Endothelial cell of umbilical vein (primary cell): ENCODE measurements around the gene ACP2. TPM values are rescaled to one million over a fixed set of nuclear protein-coding genes. Genes with fewer than 3 reads are reported as not detected.

ENCODE experiments used
- BruUV-seq: library from RNA; stranded (reverse); fragments of 400-500 nt; replicated peaks from 2 replicates; lab custom pipeline; 2021; lab: Mats Ljungman, UMichigan
- CTCF ChIA-PET: fragments of 300-600, 350-600 bp; sonication (Branson Sonifier 250); formaldehyde crosslinking; loops from one replicate; lab custom pipeline; 2021; ENCODE audit warnings: antibody characterized with exemption, inconsistent platforms; lab: Charles Lee
- POLR2A ChIA-PET: fragments of 300-600, 350-600 bp; sonication (Branson Sonifier 250); formaldehyde crosslinking; loops from one replicate; lab custom pipeline; 2021; ENCODE audit warnings: antibody characterized with exemption, inconsistent platforms; lab: Charles Lee
- DNase-seq: peaks from one replicate; pipeline ENCODE4 v3.0.0-alpha.2; 2011; ENCODE audit warnings: low read depth, low spot score
- FAIRE-seq: peaks from 2 replicates; lab custom pipeline; 2011; peaks lifted over from hg19 to GRCh38; lab: Jason Lieb, UNC
- H2AFZ ChIP-seq: 2 replicates; pipeline ENCODE4 v1.6.0; 2012; ENCODE audit warnings: low read depth, low read length, control low read depth, inconsistent platforms
- H3K27ac ChIP-seq: 2 replicates; pipeline ENCODE4 v1.5.1; 2011; ENCODE audit warnings: low read depth, mild to moderate bottlenecking, control low read depth, low read length, moderate library complexity; ENCODE audit not compliant: insufficient read depth
- H3K27me3 ChIP-seq, 2 experiments: 2 replicates each; pipeline versions ENCODE4 v1.6.0 to v1.6.1; 2011; ENCODE audit warnings: low read length in 2 of 2, mixed read lengths in 1 of 2; ENCODE audit not compliant: control insufficient read depth in 2 of 2, insufficient read depth in 2 of 2
- H3K36me3 ChIP-seq, 2 experiments: 2 replicates in 1 of 2; 3 replicates in 1 of 2; pipeline ENCODE4 v1.5.1; 2011; ENCODE audit warnings: low read length in 2 of 2, mild to moderate bottlenecking in 1 of 2, moderate library complexity in 1 of 2; ENCODE audit not compliant: control insufficient read depth in 2 of 2, insufficient read depth in 2 of 2; ENCODE audit errors: extremely low read depth in 1 of 2
- H3K4me1 ChIP-seq: 3 replicates; pipeline ENCODE4 v1.5.1; 2011; ENCODE audit warnings: mild to moderate bottlenecking, low read length; ENCODE audit not compliant: control insufficient read depth, insufficient read depth; ENCODE audit errors: extremely low read depth
- H3K4me2 ChIP-seq: 2 replicates; pipeline ENCODE4 v1.6.1; 2011; ENCODE audit warnings: low read length, control low read depth, mixed read lengths; ENCODE audit not compliant: insufficient read depth
- H3K4me3 ChIP-seq, 3 experiments: fragments of 200-600 bp in 1 of 3; sonication (generic), shearing (Covaris generic) in 1 of 3; replicated peaks in 1 of 3; 2 replicates each; pipeline ENCODE4 v1.5.1; 2011 to 2016; ENCODE audit warnings: control low read depth in 3 of 3, low read length in 3 of 3, mild to moderate bottlenecking in 2 of 3, inconsistent platforms in 1 of 3, low read depth in 1 of 3, moderate library complexity in 1 of 3; ENCODE audit not compliant: insufficient read depth in 1 of 3
- H3K79me2 ChIP-seq: 2 replicates; pipeline ENCODE4 v1.6.0; 2012; ENCODE audit warnings: low read length, inconsistent platforms; ENCODE audit not compliant: control insufficient read depth, insufficient read depth
- H3K9ac ChIP-seq: replicated peaks from 2 replicates; pipeline ENCODE3; 2011; ENCODE audit warnings: low read length, control low read depth; ENCODE audit not compliant: insufficient read depth; ENCODE audit errors: extremely low read depth
- H3K9me1 ChIP-seq: replicated peaks from 3 replicates; pipeline ENCODE4 v1.6.0; 2011; ENCODE audit warnings: mild to moderate bottlenecking, low read length; ENCODE audit not compliant: control insufficient read depth, insufficient read depth; ENCODE audit errors: extremely low read depth
- H3K9me3 ChIP-seq: replicated peaks from 2 replicates; pipeline ENCODE4 v1.5.1; 2012; ENCODE audit warnings: low read length, inconsistent platforms; ENCODE audit not compliant: control insufficient read depth, insufficient read depth
- H4K20me1 ChIP-seq: replicated peaks from 2 replicates; pipeline ENCODE3; 2011; ENCODE audit warnings: mild to moderate bottlenecking, low read length; ENCODE audit not compliant: control insufficient read depth, insufficient read depth; ENCODE audit errors: extremely low read depth
- CTCF ChIP-seq, 2 donors: IDR thresholded peaks; 1 replicate in 1 of 2; 2 replicates in 1 of 2; pipeline ENCODE4 v1.5.1; 2011; ENCODE audit warnings: low read length in 2 of 2, mild to moderate bottlenecking in 2 of 2, moderate library complexity in 2 of 2, control low read depth in 1 of 2, inconsistent platforms in 1 of 2, low read depth in 1 of 2; ENCODE audit not compliant: insufficient read depth in 1 of 2; ENCODE audit errors: extremely low read depth in 1 of 2
- EZH2 ChIP-seq: IDR thresholded peaks from 2 replicates; pipeline ENCODE4 v1.6.1; 2012; ENCODE audit warnings: borderline replicate concordance, low read depth, mild to moderate bottlenecking, moderate library complexity, low read length, inconsistent platforms; ENCODE audit not compliant: severe bottlenecking
- FOS ChIP-seq: IDR thresholded peaks from 2 replicates; pipeline ENCODE4 v1.6.1; 2011; ENCODE audit warnings: mild to moderate bottlenecking, low read length, moderate library complexity, borderline replicate concordance; ENCODE audit not compliant: insufficient read depth
- GATA2 ChIP-seq: IDR thresholded peaks from 2 replicates; pipeline ENCODE4 v1.7.0; 2011; ENCODE audit warnings: low read depth, mild to moderate bottlenecking, moderate library complexity, mixed read lengths, low read length; ENCODE audit not compliant: insufficient read length, insufficient read depth
- JUN ChIP-seq: IDR thresholded peaks from 2 replicates; pipeline ENCODE4 v1.6.1; 2011; ENCODE audit warnings: borderline replicate concordance, low read depth; ENCODE audit not compliant: insufficient read length, insufficient read depth
- MAX ChIP-seq: IDR thresholded peaks from 2 replicates; pipeline ENCODE4 v1.6.1; 2011; ENCODE audit not compliant: insufficient read depth, insufficient read length
- MYC ChIP-seq: IDR thresholded peaks from one replicate; pipeline ENCODE4 v1.6.1; 2011; ENCODE audit warnings: mild to moderate bottlenecking, low read depth, low read length
- POLR2A ChIP-seq: IDR thresholded peaks from 2 replicates; pipeline ENCODE4 v1.6.1; 2012; ENCODE audit warnings: low read depth, mild to moderate bottlenecking, control low read depth, low read length
- POLR2AphosphoS5 ChIP-seq: IDR thresholded peaks from 2 replicates; pipeline ENCODE4 v1.6.1; 2012; ENCODE audit warnings: low read depth, mild to moderate bottlenecking, control low read depth, low read length, moderate library complexity; ENCODE audit not compliant: insufficient read depth
- dilution Hi-C: fragments of 300-500 bp; cut with MboI; formaldehyde crosslinking; loops from one replicate; pipeline ENCODE4 v1.15.0; 2019; ENCODE audit warnings: low sequenced_read_pairs; ENCODE audit not compliant: extremely low pct_ligation_motif_present
- intact Hi-C: fragments of 100-400 bp; cut with micrococcal nuclease; formaldehyde crosslinking; loops from one replicate; pipeline ENCODE4 v1.10.0; 2022
- polyA plus RNA-seq, 4 experiments: library from polyadenylated mRNA; depleted of rRNA in 3 of 4; stranded (reverse) in 3 of 4; unstranded in 1 of 4; fragments of >200 nt; gene quantifications; 2 replicates each; pipeline versions ENCODE4 v1.2.1 to v1.2.3, GENCODE V29; 2011 to 2012; ENCODE audit warnings: missing spikeins in 1 of 4
- total RNA-seq: library from RNA; stranded (reverse); gene quantifications from 2 replicates; pipeline ENCODE4 v1.2.3, GENCODE V29; 2021

Gene ACP2
- total and polyA plus RNA-seq, 2 donors (not counting 3 experiments of a cell fraction or from before 2014, with no cell fraction given): 35.6 to 49.2 TPM

- no peak for FAIRE-seq
These were observed 44.0 kb downstream of the ACP2 start for GRCh38 chr11:47204637-47204989.

More at GRCh38 chr11:47204637-47204989, 44.0 kb downstream of the ACP2 start:
- Histone ChIP-seq H3K4me1 (no peaks in the 10 kb centered on the region), H3K4me2 (no peak overlapping the region), H3K79me2 (no peaks in the 10 kb centered on the region), H3K36me3 (no peaks in the 10 kb centered on the region), H3K9me3 (no peaks in the 10 kb centered on the region), H2AFZ (no peak overlapping the region), H3K4me3 (no peak overlapping the region), H3K27me3 (peaks cover 0 to 18% of the 10 kb centered on the region in 2 experiments), H3K27ac (no peak overlapping the region), H3K9me1 (no peaks in the 10 kb centered on the region), H3K9ac (no peak overlapping the region), H4K20me1 (no peaks in the 10 kb centered on the region)
- ChIA-PET CTCF (interaction anchor here (0.6 to 2.2 kb wide), 5 partner anchors 10 to 55 kb away, joined by 3 to 5 read pairs (median 3); partner anchors contain the start of gene DDB2), POLR2A (interaction anchor here (1.7 kb wide), 1 partner anchor 10 kb away, joined by 6 read pairs; the partner anchor contains the start of gene DDB2)
- intact Hi-C loops: no loop called here
- no TSS peak for BruUV-seq
- no peak for DNase-seq
- TF ChIP-seq EZH2: no peak
- TF ChIP-seq GATA2: no peak
- TF ChIP-seq JUN: no peak
- TF ChIP-seq MYC: no peak
- no peak for TF ChIP-seq CTCF (IDR thresholded peaks at IDR 0.05; ENCODE audit: extremely low read depth in 1 of 2, insufficient read depth in 1 of 2, low read depth in 1 of 2, low read length in 2 of 2)
- no peak for TF ChIP-seq MAX
- no peak for TF ChIP-seq FOS
- TF ChIP-seq POLR2AphosphoS5: no peak
- no peak for TF ChIP-seq POLR2A
- dilution Hi-C loops: no loop called here
